A549 (cell line): ENCODE results near the gene PLEKHN1. TPM values are rescaled to one million over a fixed set of nuclear protein-coding genes. Genes with fewer than 3 reads are reported as not detected.
A peak's percentile ranks its signal among the peaks of the same experiment; 100 is the strongest.

ENCODE experiments used
- ATAC-seq, 2 experiments: fragments of 200-7000 bp in 1 of 2; fragments of >200 bp in 1 of 2; cut with Nextera tagmentation in 1 of 2; cut with Tn5 transposase in 1 of 2; 3 replicates each; pipeline versions ENCODE4 v1.8.0 to v1.9.1; 2018 to 2020; ENCODE audit warnings: mild to moderate bottlenecking in 1 of 2, moderate library complexity in 1 of 2
- CTCF ChIA-PET: fragments of 300-600 bp; sonication (Branson Sonifier 250); formaldehyde crosslinking; extraction: SDS; loops from one replicate; lab custom pipeline; 2021; ENCODE audit warnings: antibody characterized with exemption, inconsistent platforms; lab: Yijun Ruan, JAX
- POLR2A ChIA-PET: fragments of 350-600 bp; formaldehyde crosslinking; extraction: SDS; loops from one replicate; lab custom pipeline; 2021; ENCODE audit warnings: antibody characterized with exemption, inconsistent platforms; lab: Yijun Ruan, JAX
- DNase-seq, 2 experiments: peaks; one replicate each; pipeline versions ENCODE4 v3.0.0 to v3.0.0-alpha.2; 2011 to 2016; ENCODE audit warnings: low read depth in 1 of 2, low spot score in 1 of 2
- FAIRE-seq: peaks from 2 replicates; lab custom pipeline; 2011; peaks lifted over from hg19 to GRCh38; lab: Jason Lieb, UNC
- H3K27ac ChIP-seq, 2 experiments: fragments of >200 bp; sonication (Bioruptor Twin); formaldehyde crosslinking; 3 replicates each; pipeline ENCODE4 v1.5.1; 2016 to 2017
- H3K4me1 ChIP-seq: fragments of >200 bp; sonication (Bioruptor Twin); formaldehyde crosslinking; 3 replicates; pipeline ENCODE4 v1.6.1; 2016
- H3K4me2 ChIP-seq: fragments of >200 bp; sonication (Bioruptor Twin); formaldehyde crosslinking; 3 replicates; pipeline ENCODE4 v1.6.1; 2016
- H3K4me3 ChIP-seq: fragments of >200 bp; sonication (Bioruptor Twin); formaldehyde crosslinking; 3 replicates; pipeline ENCODE4 v1.5.1; 2016
- H3K9me3 ChIP-seq: fragments of >200 bp; sonication (Bioruptor Twin); formaldehyde crosslinking; 3 replicates; pipeline ENCODE4 v1.6.1; 2016
- CBX2 ChIP-seq: fragments of 200-600 bp; sonication (generic); IDR thresholded peaks from 2 replicates; pipeline ENCODE4 v1.6.1; 2016; ENCODE audit warnings: low read depth, mild to moderate bottlenecking, borderline replicate concordance
- CBX8 ChIP-seq: fragments of 200-600 bp; sonication (generic); IDR thresholded peaks from 2 replicates; pipeline ENCODE4 v1.6.1; 2016
- CEBPB ChIP-seq, 2 experiments: fragments of >200 bp in 1 of 2; sonication (Bioruptor Twin) in 1 of 2; formaldehyde crosslinking in 1 of 2; IDR thresholded peaks; 2 replicates each; pipeline ENCODE4 v1.6.1; 2012 to 2016
- CHD2 ChIP-seq: fragments of 150-350 bp; IDR thresholded peaks from 2 replicates; pipeline ENCODE4 v1.6.1; 2014; ENCODE audit warnings: low read length; ENCODE audit not compliant: partially characterized antibody
- CHD4 ChIP-seq: fragments of 200-600 bp; sonication (generic); IDR thresholded peaks from 2 replicates; pipeline ENCODE4 v1.6.1; 2016; ENCODE audit warnings: antibody characterized with exemption, mild to moderate bottlenecking, borderline replicate concordance
- E2F6 ChIP-seq: IDR thresholded peaks from 2 replicates; pipeline ENCODE4 v1.6.1; 2012; ENCODE audit warnings: low read depth, borderline replicate concordance
- ESRRA ChIP-seq: fragments of 150-350 bp; IDR thresholded peaks from 2 replicates; pipeline ENCODE4 v1.6.1; 2014; ENCODE audit warnings: mild to moderate bottlenecking, low read length, borderline replicate concordance
- FOSB ChIP-seq: fragments of 250-450 bp; sonication (Bioruptor Pico); IDR thresholded peaks from 2 replicates; pipeline ENCODE4 v1.5.0; 2020; ENCODE audit warnings: mild to moderate bottlenecking, moderate library complexity
- FOSL2 ChIP-seq, 2 experiments: fragments of 450-650 bp in 1 of 2; fragments of >200 bp in 1 of 2; sonication (Bioruptor Twin) in 1 of 2; formaldehyde crosslinking; IDR thresholded peaks; 2 replicates each; pipeline versions ENCODE4 v1.5.0 to v1.6.1; 2016 to 2020; ENCODE audit warnings: mild to moderate bottlenecking in 1 of 2, moderate library complexity in 1 of 2
- FOXS1 ChIP-seq: fragments of 250-450 bp; sonication (Bioruptor Pico); IDR thresholded peaks from 2 replicates; pipeline ENCODE4 v1.5.0; 2020; ENCODE audit warnings: mild to moderate bottlenecking, moderate library complexity
- GATA3 ChIP-seq: IDR thresholded peaks from 2 replicates; pipeline ENCODE4 v1.6.1; 2012; ENCODE audit warnings: borderline replicate concordance
- HDAC2 ChIP-seq: fragments of 200-600 bp; sonication (generic); IDR thresholded peaks from 2 replicates; pipeline ENCODE4 v1.6.1; 2016
- HEYL ChIP-seq: fragments of 250-450 bp; sonication (Bioruptor Pico); IDR thresholded peaks from 2 replicates; pipeline ENCODE4 v1.8.0; 2021; ENCODE audit warnings: mild to moderate bottlenecking, moderate library complexity
- HOXA7 ChIP-seq: fragments of 250-450 bp; sonication (Bioruptor Pico); IDR thresholded peaks from 2 replicates; pipeline ENCODE4 v1.5.0; 2020; ENCODE audit warnings: mild to moderate bottlenecking, moderate library complexity
- HOXB13 ChIP-seq: fragments of 250-450 bp; sonication (Bioruptor Pico); IDR thresholded peaks from 2 replicates; pipeline ENCODE4 v1.5.0; 2020; ENCODE audit warnings: low read depth, mild to moderate bottlenecking, moderate library complexity
- HOXB5 ChIP-seq: fragments of 250-450 bp; sonication (Bioruptor Pico); IDR thresholded peaks from 2 replicates; pipeline ENCODE4 v1.5.0; 2020; ENCODE audit warnings: mild to moderate bottlenecking, moderate library complexity
- KDM1A ChIP-seq: fragments of 200-600 bp; sonication (generic); IDR thresholded peaks from 2 replicates; pipeline ENCODE4 v1.6.1; 2016; ENCODE audit warnings: low read depth, mild to moderate bottlenecking
- MAX ChIP-seq: IDR thresholded peaks from 2 replicates; pipeline ENCODE4 v1.6.1; 2012
- MAZ ChIP-seq: fragments of 150-350 bp; IDR thresholded peaks from 2 replicates; pipeline ENCODE4 v1.6.1; 2014; ENCODE audit warnings: antibody characterized with exemption, low read depth, low read length, borderline replicate concordance
- MYC ChIP-seq: IDR thresholded peaks from 2 replicates; pipeline ENCODE4 v1.6.1; 2012; ENCODE audit warnings: mild to moderate bottlenecking, inconsistent platforms, low read length, improper control_type of control experiment, borderline replicate concordance
- RAD21 ChIP-seq, 2 experiments: fragments of >200 bp in 1 of 2; sonication (Bioruptor Twin) in 1 of 2; formaldehyde crosslinking in 1 of 2; IDR thresholded peaks in 1 of 2; conservative IDR thresholded peaks in 1 of 2; 2 replicates in 1 of 2; 3 replicates in 1 of 2; pipeline ENCODE4 v1.6.1; 2012 to 2018; ENCODE audit warnings: inconsistent platforms in 1 of 2
- RARB ChIP-seq: fragments of 250-450 bp; sonication (Bioruptor Pico); IDR thresholded peaks from 2 replicates; pipeline ENCODE4 v1.8.0; 2021; ENCODE audit warnings: mild to moderate bottlenecking, moderate library complexity
- REST ChIP-seq: fragments of 200-600 bp; sonication (generic); IDR thresholded peaks from 2 replicates; pipeline ENCODE4 v1.6.1; 2016; ENCODE audit warnings: antibody characterized with exemption, mild to moderate bottlenecking, moderate library complexity
- SMC3 ChIP-seq: fragments of >200 bp; sonication (Bioruptor Twin); formaldehyde crosslinking; IDR thresholded peaks from 3 replicates; pipeline ENCODE4 v1.6.1; 2018; ENCODE audit warnings: inconsistent platforms
- TP53 ChIP-seq: fragments of 250-450 bp; sonication (Bioruptor Pico); IDR thresholded peaks from 2 replicates; pipeline ENCODE4 v1.5.0; 2021; ENCODE audit warnings: mild to moderate bottlenecking, moderate library complexity
- USF2 ChIP-seq: fragments of 450-650 bp; IDR thresholded peaks from 2 replicates; pipeline ENCODE4 v1.6.1; 2014; ENCODE audit warnings: antibody characterized with exemption
- ZFP36 ChIP-seq: fragments of 450-650 bp; IDR thresholded peaks from 2 replicates; pipeline ENCODE4 v1.6.1; 2014; ENCODE audit warnings: borderline replicate concordance; ENCODE audit not compliant: partially characterized antibody
- ZNF302 ChIP-seq: fragments of 250-450 bp; sonication (Bioruptor Pico); IDR thresholded peaks from 2 replicates; pipeline ENCODE4 v1.9.0; 2021; ENCODE audit warnings: inconsistent platforms, mild to moderate bottlenecking, moderate library complexity
- WGBS: methylation state at CpG from one replicate; pipeline ENCODE4 v1.1.6; 2017; ENCODE audit errors: missing lambda C conversion rate; 5-methylcytosine and 5-hydroxymethylcytosine counted together
- polyA plus RNA-seq, 4 experiments: library from polyadenylated mRNA; depleted of rRNA in 3 of 4; stranded (reverse); fragments of >200 nt; fragmentation: RNase III in 1 of 4; extraction: RNeasy Plus Mini Kit Qiagen cat#74134 plus additional on column Dnase treatment in 1 of 4; gene quantifications; 2 replicates in 3 of 4; 3 replicates in 1 of 4; pipeline ENCODE4 v1.2.3, GENCODE V29; 2011 to 2017

The PLEKHN1 gene
- polyA plus RNA-seq, 2 of the 4 experiments (the other 2 are of a cell fraction): 0.75 to 3.2 TPM

GRCh38 chr1:975365-975764, 9.1 kb downstream of the PLEKHN1 start:
- Histone ChIP-seq H3K9me3 (no peaks in the 10 kb centered on the region), H3K27ac (peak overlapping the region in 1 of 2 experiments; percentile 90; a peak in 2 of 6 replicates), H3K4me1 (peaks cover 7% of the 10 kb centered on the region; the same call in 1 of the 3 replicates), H3K4me3 (no peak overlapping the region; the same call in 2 of the 3 replicates), H3K4me2 (peak overlapping the region; percentile 82)
- POLR2A ChIA-PET: interaction anchor here (1.4 kb wide), 1 partner anchor 9 kb away, joined by 14 read pairs; the partner anchor contains the start of gene PLEKHN1
- CTCF ChIA-PET: interaction anchor here (0.6 to 3.7 kb wide), 7 partner anchors 9 to 106 kb away, joined by 3 to 26 read pairs (median 5); partner anchors contain the start of gene PLEKHN1
- TF ChIP-seq HEYL (CRISPR knock-in tag) (no peak), FOSL2 (IDR thresholded peaks at IDR 0.05) (no peak), FOSL2 (CRISPR knock-in tag; IDR thresholded peaks at IDR 0.05) (no peak), MAZ (no peak), FOXS1 (CRISPR knock-in tag) (no peak), FOSB (CRISPR knock-in tag) (no peak), CBX8 (no peak), MAX (no peak), HOXA7 (CRISPR knock-in tag) (no peak), CBX2 (no peak), CHD2 (no peak), USF2 (no peak), KDM1A (no peak), ESRRA (no peak), RARB (CRISPR knock-in tag) (no peak), CHD4 (no peak), MYC (no peak), REST (no peak)
- DNase-seq (no peak), ATAC-seq (no peak; a peak in 1 of 6 replicates), FAIRE-seq (no peak)
- WGBS: 86% methylated on average over 3 of the region's 9 CpGs

GRCh38 chr1:975896-976683, 9.8 kb downstream of the PLEKHN1 start:
- POLR2A ChIA-PET: interaction anchor here (0.9 to 1.4 kb wide), 5 partner anchors 8 to 35 kb away, joined by 3 to 14 read pairs (median 4); partner anchors contain the start of genes NOC2L and PLEKHN1
- CTCF ChIA-PET: interaction anchor here (0.6 to 3.7 kb wide), 12 partner anchors 8 to 111 kb away, joined by 3 to 26 read pairs (median 3); partner anchors contain the start of gene PLEKHN1
- Histone ChIP-seq H3K4me3 (peak overlapping the region; percentile 38), H3K27ac (peak overlapping the region; percentile 69 to 90), H3K9me3 (no peaks in the 10 kb centered on the region), H3K4me2 (peak overlapping the region; percentile 82), H3K4me1 (peaks cover 7% of the 10 kb centered on the region; the same call in 1 of the 3 replicates)
- peak; percentile 82 to 94 for ATAC-seq
- DNase-seq: peak; percentile 80 to 84
- no peak for FAIRE-seq
- WGBS: 6% methylated on average over 6 of the region's 40 CpGs
- no peak for TF ChIP-seq HDAC2
- TF ChIP-seq E2F6: no peak
- TF ChIP-seq USF2: no peak
- TF ChIP-seq HOXB13 (CRISPR knock-in tag): no peak
- no peak for TF ChIP-seq ZFP36
- 0 out of 2 replicates have a peak, but pooled peaks have one; percentile 11 for TF ChIP-seq MAZ
- TF ChIP-seq KDM1A: no peak
- no peak for TF ChIP-seq ZNF302 (CRISPR knock-in tag)
- 0 out of 2 replicates have a peak, but pooled peaks have one; percentile 25 for TF ChIP-seq MAX
- TF ChIP-seq TP53 (CRISPR knock-in tag): no peak
- no peak for TF ChIP-seq GATA3
- TF ChIP-seq SMC3: peak; percentile 58
- no peak for TF ChIP-seq CEBPB (IDR thresholded peaks at IDR 0.05)
- peak; percentile 52 to 54 for TF ChIP-seq RAD21 (conservative IDR thresholded peaks at IDR 0.05 in 1 of 2, IDR thresholded peaks at IDR 0.05 in 1 of 2)
- no peak for TF ChIP-seq RARB (CRISPR knock-in tag)
- no peak for TF ChIP-seq CBX2
- TF ChIP-seq HOXB5 (CRISPR knock-in tag): no peak
